A549 treated with CpdA at 1 μM for 4 hours (cell line): Measurements from ENCODE around the gene TMEM38B. TPM values are rescaled to one million over a fixed set of nuclear protein-coding genes. Genes with fewer than 3 reads are reported as not detected.

Experiments used
- total RNA-seq: library from RNA; stranded (reverse); fragments of 200-300 nt; extraction: Qiagen RNA extraction; gene quantifications from 5 replicates; pipeline ENCODE4 v1.2.3, GENCODE V29; 2022; ENCODE audit warnings: low read depth

TMEM38B gene, protein sequence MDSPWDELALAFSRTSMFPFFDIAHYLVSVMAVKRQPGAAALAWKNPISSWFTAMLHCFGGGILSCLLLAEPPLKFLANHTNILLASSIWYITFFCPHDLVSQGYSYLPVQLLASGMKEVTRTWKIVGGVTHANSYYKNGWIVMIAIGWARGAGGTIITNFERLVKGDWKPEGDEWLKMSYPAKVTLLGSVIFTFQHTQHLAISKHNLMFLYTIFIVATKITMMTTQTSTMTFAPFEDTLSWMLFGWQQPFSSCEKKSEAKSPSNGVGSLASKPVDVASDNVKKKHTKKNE
- 16.0 to 19.5 TPM (median 16.7 TPM) in 5 replicates for total RNA-seq

DNA sequence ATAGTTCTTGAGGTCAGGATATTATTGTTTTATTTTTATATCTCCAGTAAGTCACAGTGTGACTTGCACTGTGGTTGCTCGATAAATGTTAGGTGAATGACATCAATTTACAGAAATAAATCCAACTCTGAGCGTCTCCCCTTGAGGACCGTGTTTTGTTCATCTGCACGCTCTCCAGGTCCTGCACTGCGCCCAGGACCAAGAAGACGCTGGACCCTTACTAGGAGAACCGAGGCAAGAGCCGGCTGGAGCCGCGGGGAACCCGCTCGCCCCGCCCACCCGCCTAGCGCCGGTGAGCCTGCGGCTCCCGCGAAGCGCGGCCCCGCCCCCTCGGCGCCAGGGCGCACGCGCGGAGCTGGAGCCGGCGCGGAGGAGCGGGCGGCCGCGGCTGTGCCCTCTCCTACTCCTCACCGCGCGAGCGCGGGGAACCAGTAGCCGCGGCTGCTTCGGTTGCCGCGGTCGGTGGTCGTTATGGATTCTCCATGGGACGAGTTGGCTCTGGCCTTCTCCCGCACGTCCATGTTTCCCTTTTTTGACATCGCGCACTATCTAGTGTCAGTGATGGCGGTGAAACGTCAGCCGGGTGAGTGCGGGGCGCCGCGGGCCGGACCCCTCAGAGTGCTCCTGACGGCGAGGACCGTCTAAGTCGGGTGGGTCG, at the start of gene TMEM38B:
Gene TMEM38B, plus strand, starts transcription at position 352 of the 658 bp plus-strand sequence. Its CDS starts 120 bp downstream, at position 472.

DNA sequence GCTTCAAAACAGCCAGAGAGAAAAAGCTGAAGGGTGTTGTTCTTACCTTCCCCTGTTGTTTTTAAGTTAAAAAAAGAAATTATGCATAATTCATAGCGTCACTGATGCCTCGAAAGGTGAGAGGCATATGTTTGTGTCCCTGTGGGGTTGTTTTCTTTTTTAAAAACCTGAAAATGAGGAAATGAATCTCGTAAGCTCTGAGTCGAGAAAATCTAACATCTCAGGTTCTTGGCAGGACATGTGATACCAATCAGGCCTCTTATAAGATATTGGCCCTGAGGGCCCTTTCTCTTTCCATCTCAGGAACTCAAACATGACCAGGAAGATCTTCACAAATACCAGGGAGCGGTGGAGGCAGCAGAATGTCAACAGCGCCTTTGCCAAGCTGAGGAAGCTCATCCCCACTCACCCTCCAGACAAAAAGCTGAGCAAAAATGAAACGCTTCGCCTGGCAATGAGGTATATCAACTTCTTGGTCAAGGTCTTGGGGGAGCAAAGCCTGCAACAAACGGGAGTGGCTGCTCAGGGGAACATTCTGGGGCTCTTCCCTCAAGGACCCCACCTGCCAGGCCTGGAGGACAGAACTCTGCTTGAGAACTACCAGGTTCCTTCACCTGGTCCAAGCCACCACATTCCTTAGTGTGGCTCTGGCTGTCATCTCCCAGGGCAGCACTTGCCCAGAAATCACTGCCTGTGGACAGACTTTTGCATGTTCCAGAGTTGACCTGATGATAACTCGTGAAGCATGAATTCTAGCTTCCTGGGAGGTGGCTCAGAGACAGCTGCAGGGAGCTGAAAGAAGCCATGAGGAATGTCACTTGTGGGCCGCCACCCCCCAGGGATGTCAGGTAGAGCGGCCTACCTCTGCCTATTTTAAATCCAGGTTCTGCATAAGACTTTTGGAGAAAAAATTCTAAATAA, 31.9 kb upstream of the TMEM38B start, which contains the start of gene TAL2:
Gene TAL2, plus strand, starts transcription at position 274 of the 921 bp plus-strand sequence. Its CDS starts 40 bp downstream, at position 314.

Other genes with a start within 250 kb of the TMEM38B start
- gene FSD1L, start 246.5 kb upstream of the TMEM38B start, total RNA-seq, result 2.9 to 4.2 TPM (median 3.9 TPM) in 5 replicates
- gene FKTN, start 136.4 kb upstream of the TMEM38B start, total RNA-seq, result 6.2 to 7.9 TPM (median 7.4 TPM) in 5 replicates
- gene TAL2, start 32.1 kb upstream of the TMEM38B start, total RNA-seq, result 0.32 to 0.41 TPM in 2 of 5 replicates, not detected in the others